Coronary artery (tissue), 2 donors: ENCODE data around the gene RPL36.

Experiments
- DNase-seq: peaks from one replicate; pipeline ENCODE4 v3.0.0-alpha.2; 2017; ENCODE audit warnings: low spot score
- H3K27ac ChIP-seq, 2 donors: fragments of 200-600 bp; sonication (generic); one replicate each; pipeline ENCODE4 v1.5.1; 2016 to 2019
- H3K4me3 ChIP-seq: fragments of 200-600 bp; sonication (generic); 2 replicates; pipeline ENCODE4 v1.5.1; 2016; ENCODE audit warnings: mild to moderate bottlenecking, moderate library complexity
- TF ChIP-seq, protein P1 (sequence below): fragments of 200-600 bp; sonication (generic); IDR thresholded peaks from one replicate; pipeline ENCODE4 v1.5.1; 2019; ENCODE audit warnings: antibody characterized with exemption

Gene RPL36

DNA sequence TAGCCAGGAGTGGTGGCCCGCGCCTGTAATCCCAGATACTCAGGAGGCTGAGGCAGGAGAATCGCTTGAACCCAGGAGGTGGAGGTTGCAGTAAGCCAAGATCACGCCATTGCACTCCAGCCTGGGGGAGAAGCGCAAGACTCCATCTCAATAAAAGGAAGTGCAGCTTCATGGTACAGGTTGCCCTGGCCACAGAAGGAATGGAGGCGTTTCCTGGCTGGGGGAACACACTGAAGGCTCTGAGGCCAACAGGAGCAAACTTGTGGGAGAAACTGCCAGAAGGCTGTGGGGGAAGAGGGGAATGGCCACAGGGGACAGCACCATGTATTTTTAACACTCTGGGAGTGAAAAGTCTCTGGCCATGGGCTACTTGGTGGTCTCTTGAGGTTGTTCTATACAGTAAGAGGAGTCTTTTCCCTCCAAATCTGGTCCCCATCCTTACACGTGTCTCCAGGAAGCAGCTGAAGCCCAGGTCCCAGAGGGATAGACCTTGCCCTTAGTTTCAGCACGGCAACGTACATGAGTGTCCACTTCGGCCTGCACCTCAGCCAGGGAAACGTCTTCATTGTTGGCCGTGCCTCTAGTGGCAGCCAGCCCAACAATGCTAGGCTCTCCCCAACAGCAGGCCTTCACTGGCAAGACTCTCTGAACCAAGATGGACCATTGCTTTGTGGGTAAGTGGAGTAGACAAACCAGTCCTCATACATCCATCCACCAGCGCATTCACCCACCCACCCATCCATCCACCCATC, 17.2 kb upstream of the RPL36 start:
- no peak for DNase-seq
- Histone ChIP-seq H3K27ac (no peak overlapping the region), H3K4me3 (no peak overlapping the region)
- TF ChIP-seq, protein P1, sequence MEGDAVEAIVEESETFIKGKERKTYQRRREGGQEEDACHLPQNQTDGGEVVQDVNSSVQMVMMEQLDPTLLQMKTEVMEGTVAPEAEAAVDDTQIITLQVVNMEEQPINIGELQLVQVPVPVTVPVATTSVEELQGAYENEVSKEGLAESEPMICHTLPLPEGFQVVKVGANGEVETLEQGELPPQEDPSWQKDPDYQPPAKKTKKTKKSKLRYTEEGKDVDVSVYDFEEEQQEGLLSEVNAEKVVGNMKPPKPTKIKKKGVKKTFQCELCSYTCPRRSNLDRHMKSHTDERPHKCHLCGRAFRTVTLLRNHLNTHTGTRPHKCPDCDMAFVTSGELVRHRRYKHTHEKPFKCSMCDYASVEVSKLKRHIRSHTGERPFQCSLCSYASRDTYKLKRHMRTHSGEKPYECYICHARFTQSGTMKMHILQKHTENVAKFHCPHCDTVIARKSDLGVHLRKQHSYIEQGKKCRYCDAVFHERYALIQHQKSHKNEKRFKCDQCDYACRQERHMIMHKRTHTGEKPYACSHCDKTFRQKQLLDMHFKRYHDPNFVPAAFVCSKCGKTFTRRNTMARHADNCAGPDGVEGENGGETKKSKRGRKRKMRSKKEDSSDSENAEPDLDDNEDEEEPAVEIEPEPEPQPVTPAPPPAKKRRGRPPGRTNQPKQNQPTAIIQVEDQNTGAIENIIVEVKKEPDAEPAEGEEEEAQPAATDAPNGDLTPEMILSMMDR: no peak

DNA sequence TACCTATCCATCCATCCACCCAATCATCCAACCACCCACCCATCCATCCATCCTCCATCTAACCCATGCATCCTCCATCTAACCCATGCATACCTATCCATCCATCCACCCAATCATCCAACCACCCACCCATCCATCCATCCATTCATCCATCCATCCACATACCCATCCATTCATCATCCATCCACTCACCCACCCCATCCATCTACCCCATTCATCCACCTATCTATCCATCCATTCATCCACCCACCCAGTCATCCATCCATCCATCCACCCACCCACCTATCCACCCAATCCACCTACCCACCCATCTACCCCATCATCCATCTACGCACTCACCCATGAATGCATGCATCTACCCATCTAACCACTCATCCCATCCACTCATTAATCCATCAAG, 16.3 kb upstream of the RPL36 start:
- TF ChIP-seq, protein P1: no peak
- Histone ChIP-seq H3K4me3 (no peak overlapping the region), H3K27ac (no peak overlapping the region)
- no peak for DNase-seq

DNA sequence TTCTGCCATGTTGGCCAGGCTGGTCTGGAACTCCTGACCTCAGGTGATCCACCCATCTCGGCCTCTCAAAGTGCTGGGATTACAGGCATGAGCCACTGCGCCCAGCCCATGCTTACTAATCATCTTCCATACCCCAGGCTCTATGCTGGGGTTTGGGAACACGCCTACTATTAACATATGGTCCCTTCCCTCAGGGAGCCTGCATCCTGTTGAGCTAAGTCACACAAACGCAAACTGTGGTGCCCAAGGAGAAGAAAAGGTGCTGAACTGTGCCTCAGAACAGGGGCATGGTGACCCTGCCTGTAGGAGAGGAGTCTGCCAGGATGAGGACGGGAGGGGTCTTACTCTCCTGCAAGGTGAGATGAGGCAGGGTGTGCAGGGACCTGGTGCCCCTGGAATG, 15.4 kb upstream of the RPL36 start:
- H3K27ac ChIP-seq: no peak overlapping the region
- no peak overlapping the region for H3K4me3 ChIP-seq
- TF ChIP-seq, protein P1: no peak
- no peak for DNase-seq

DNA sequence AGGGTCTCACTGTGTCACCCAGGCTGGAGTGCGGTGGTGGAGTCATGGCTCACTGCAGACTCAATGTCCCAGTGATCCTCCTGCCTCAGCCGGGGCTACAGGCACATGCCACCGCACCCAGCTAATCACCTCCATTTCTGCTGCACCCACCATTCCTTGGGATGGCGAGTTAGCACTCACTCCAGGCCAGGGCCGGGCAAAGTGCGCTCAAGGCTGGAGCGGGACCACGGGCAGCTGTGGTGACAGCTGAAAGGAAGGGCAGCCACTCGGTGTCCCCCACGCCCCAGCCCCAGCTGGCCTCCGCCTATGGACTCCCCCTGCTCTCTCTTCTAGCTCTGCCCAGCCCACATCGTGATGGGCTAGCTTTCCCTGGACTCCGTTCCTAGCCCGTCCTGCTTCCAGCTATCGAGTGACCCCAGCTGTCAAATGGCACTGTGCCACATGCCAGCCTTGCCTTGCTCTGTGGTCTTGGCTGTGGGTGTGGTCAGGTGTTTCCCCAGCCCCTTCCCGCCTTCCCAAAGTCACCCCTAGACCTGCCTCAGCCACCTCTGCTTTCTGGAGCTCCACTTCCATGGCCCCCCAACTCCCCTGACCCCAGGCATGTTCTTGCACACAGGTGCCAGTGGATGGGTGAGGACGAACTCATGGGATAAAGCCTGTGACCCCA, 13.9 kb upstream of the RPL36 start:
- Histone ChIP-seq H3K27ac (no peak overlapping the region), H3K4me3 (no peak overlapping the region)
- DNase-seq: no peak
- TF ChIP-seq, protein P1: no peak

DNA sequence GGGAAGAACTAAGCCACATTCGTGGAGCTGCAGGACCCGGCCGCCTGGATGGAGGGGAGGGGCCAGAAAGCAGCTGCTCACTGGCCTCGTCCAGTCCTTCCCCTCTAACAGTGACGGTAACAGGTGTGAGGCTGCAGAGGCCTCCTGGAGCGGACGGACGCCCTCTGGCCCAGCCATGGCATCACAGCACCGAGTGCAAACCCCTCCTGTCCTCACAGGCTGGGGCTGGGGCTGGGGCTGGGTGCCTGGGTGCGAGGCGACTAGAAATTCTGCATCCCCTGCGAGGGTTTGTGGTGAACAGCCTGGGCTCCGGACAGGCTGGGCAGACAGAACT, 13.4 kb upstream of the RPL36 start:
- no peak for DNase-seq
- no peak overlapping the region for H3K27ac ChIP-seq
- TF ChIP-seq, protein P1: no peak
- H3K4me3 ChIP-seq: no peak overlapping the region

DNA sequence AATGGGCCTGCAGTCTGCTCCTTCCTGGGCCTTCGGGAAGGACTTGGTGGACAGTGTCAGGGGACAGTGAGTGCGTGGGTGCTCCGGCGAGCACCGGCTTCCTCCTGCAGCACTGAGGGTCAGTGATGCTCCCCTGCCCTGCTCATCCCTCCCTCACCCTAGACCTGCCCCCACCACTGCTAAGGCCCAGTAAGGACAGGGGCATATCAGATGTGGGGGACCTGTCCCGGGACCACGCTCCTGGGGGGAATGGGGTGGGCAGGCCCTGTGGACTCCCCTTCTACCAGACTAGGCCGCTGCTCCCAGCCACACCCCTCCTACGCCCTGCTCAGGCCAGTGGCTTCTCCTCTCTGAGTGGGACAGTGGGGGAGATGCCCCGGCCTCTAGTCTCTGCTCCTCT, 13.0 kb upstream of the RPL36 start:
- no peak overlapping the region for H3K27ac ChIP-seq
- no peak overlapping the region for H3K4me3 ChIP-seq
- TF ChIP-seq, protein P1: no peak
- no peak for DNase-seq

DNA sequence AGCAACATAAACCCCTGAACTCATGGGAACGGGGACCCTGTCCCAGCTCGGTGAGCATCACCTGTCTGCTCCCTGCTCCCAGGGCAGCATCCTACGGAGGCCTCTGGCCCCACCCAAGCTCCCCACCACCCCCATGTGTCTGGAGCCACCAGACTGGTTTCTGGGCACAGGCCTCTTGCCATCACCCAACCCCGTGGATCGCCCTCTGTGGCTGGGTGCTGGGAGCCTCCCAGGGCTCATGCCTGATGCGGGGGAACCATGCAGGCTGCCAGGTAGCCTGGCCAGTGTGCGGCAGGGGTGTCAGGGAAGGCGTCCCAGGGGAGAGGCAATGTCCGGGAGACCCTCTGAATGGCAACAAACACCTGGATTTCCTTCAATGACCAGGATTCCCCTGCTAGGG, 12.5 kb upstream of the RPL36 start:
- H3K27ac ChIP-seq: no peak overlapping the region
- TF ChIP-seq, protein P1: no peak
- no peak overlapping the region for H3K4me3 ChIP-seq
- no peak for DNase-seq
